Endothelial cell of umbilical vein (primary cell): Measurements from ENCODE around the gene PLAGL1. TPM values are rescaled to one million over a fixed set of nuclear protein-coding genes. Genes with fewer than 3 reads are reported as not detected.

Experiments used
- BruUV-seq: library from RNA; stranded (reverse); fragments of 400-500 nt; replicated peaks from 2 replicates; lab custom pipeline; 2021; lab: Mats Ljungman, UMichigan
- CTCF ChIA-PET: fragments of 300-600, 350-600 bp; sonication (Branson Sonifier 250); formaldehyde crosslinking; loops from one replicate; lab custom pipeline; 2021; ENCODE audit warnings: antibody characterized with exemption, inconsistent platforms; lab: Charles Lee
- POLR2A ChIA-PET: fragments of 300-600, 350-600 bp; sonication (Branson Sonifier 250); formaldehyde crosslinking; loops from one replicate; lab custom pipeline; 2021; ENCODE audit warnings: antibody characterized with exemption, inconsistent platforms; lab: Charles Lee
- DNase-seq: peaks from one replicate; pipeline ENCODE4 v3.0.0-alpha.2; 2011; ENCODE audit warnings: low read depth, low spot score
- FAIRE-seq: peaks from 2 replicates; lab custom pipeline; 2011; peaks lifted over from hg19 to GRCh38; lab: Jason Lieb, UNC
- H2AFZ ChIP-seq: 2 replicates; pipeline ENCODE4 v1.6.0; 2012; ENCODE audit warnings: low read depth, low read length, control low read depth, inconsistent platforms
- H3K27ac ChIP-seq: 2 replicates; pipeline ENCODE4 v1.5.1; 2011; ENCODE audit warnings: low read depth, mild to moderate bottlenecking, control low read depth, low read length, moderate library complexity; ENCODE audit not compliant: insufficient read depth
- H3K27me3 ChIP-seq, 2 experiments: 2 replicates each; pipeline versions ENCODE4 v1.6.0 to v1.6.1; 2011; ENCODE audit warnings: low read length in 2 of 2, mixed read lengths in 1 of 2; ENCODE audit not compliant: control insufficient read depth in 2 of 2, insufficient read depth in 2 of 2
- H3K36me3 ChIP-seq, 2 experiments: 2 replicates in 1 of 2; 3 replicates in 1 of 2; pipeline ENCODE4 v1.5.1; 2011; ENCODE audit warnings: low read length in 2 of 2, mild to moderate bottlenecking in 1 of 2, moderate library complexity in 1 of 2; ENCODE audit not compliant: control insufficient read depth in 2 of 2, insufficient read depth in 2 of 2; ENCODE audit errors: extremely low read depth in 1 of 2
- H3K4me1 ChIP-seq: 3 replicates; pipeline ENCODE4 v1.5.1; 2011; ENCODE audit warnings: mild to moderate bottlenecking, low read length; ENCODE audit not compliant: control insufficient read depth, insufficient read depth; ENCODE audit errors: extremely low read depth
- H3K4me2 ChIP-seq: 2 replicates; pipeline ENCODE4 v1.6.1; 2011; ENCODE audit warnings: low read length, control low read depth, mixed read lengths; ENCODE audit not compliant: insufficient read depth
- H3K4me3 ChIP-seq, 3 experiments: fragments of 200-600 bp in 1 of 3; sonication (generic), shearing (Covaris generic) in 1 of 3; replicated peaks in 1 of 3; 2 replicates each; pipeline ENCODE4 v1.5.1; 2011 to 2016; ENCODE audit warnings: control low read depth in 3 of 3, low read length in 3 of 3, mild to moderate bottlenecking in 2 of 3, inconsistent platforms in 1 of 3, low read depth in 1 of 3, moderate library complexity in 1 of 3; ENCODE audit not compliant: insufficient read depth in 1 of 3
- H3K79me2 ChIP-seq: 2 replicates; pipeline ENCODE4 v1.6.0; 2012; ENCODE audit warnings: low read length, inconsistent platforms; ENCODE audit not compliant: control insufficient read depth, insufficient read depth
- H3K9ac ChIP-seq: replicated peaks from 2 replicates; pipeline ENCODE3; 2011; ENCODE audit warnings: low read length, control low read depth; ENCODE audit not compliant: insufficient read depth; ENCODE audit errors: extremely low read depth
- H3K9me1 ChIP-seq: replicated peaks from 3 replicates; pipeline ENCODE4 v1.6.0; 2011; ENCODE audit warnings: mild to moderate bottlenecking, low read length; ENCODE audit not compliant: control insufficient read depth, insufficient read depth; ENCODE audit errors: extremely low read depth
- H3K9me3 ChIP-seq: replicated peaks from 2 replicates; pipeline ENCODE4 v1.5.1; 2012; ENCODE audit warnings: low read length, inconsistent platforms; ENCODE audit not compliant: control insufficient read depth, insufficient read depth
- H4K20me1 ChIP-seq: replicated peaks from 2 replicates; pipeline ENCODE3; 2011; ENCODE audit warnings: mild to moderate bottlenecking, low read length; ENCODE audit not compliant: control insufficient read depth, insufficient read depth; ENCODE audit errors: extremely low read depth
- EZH2 ChIP-seq: IDR thresholded peaks from 2 replicates; pipeline ENCODE4 v1.6.1; 2012; ENCODE audit warnings: borderline replicate concordance, low read depth, mild to moderate bottlenecking, moderate library complexity, low read length, inconsistent platforms; ENCODE audit not compliant: severe bottlenecking
- FOS ChIP-seq: IDR thresholded peaks from 2 replicates; pipeline ENCODE4 v1.6.1; 2011; ENCODE audit warnings: mild to moderate bottlenecking, low read length, moderate library complexity, borderline replicate concordance; ENCODE audit not compliant: insufficient read depth
- GATA2 ChIP-seq: IDR thresholded peaks from 2 replicates; pipeline ENCODE4 v1.7.0; 2011; ENCODE audit warnings: low read depth, mild to moderate bottlenecking, moderate library complexity, mixed read lengths, low read length; ENCODE audit not compliant: insufficient read length, insufficient read depth
- JUN ChIP-seq: IDR thresholded peaks from 2 replicates; pipeline ENCODE4 v1.6.1; 2011; ENCODE audit warnings: borderline replicate concordance, low read depth; ENCODE audit not compliant: insufficient read length, insufficient read depth
- POLR2A ChIP-seq: IDR thresholded peaks from 2 replicates; pipeline ENCODE4 v1.6.1; 2012; ENCODE audit warnings: low read depth, mild to moderate bottlenecking, control low read depth, low read length
- POLR2AphosphoS5 ChIP-seq: IDR thresholded peaks from 2 replicates; pipeline ENCODE4 v1.6.1; 2012; ENCODE audit warnings: low read depth, mild to moderate bottlenecking, control low read depth, low read length, moderate library complexity; ENCODE audit not compliant: insufficient read depth
- dilution Hi-C: fragments of 300-500 bp; cut with MboI; formaldehyde crosslinking; loops from one replicate; pipeline ENCODE4 v1.15.0; 2019; ENCODE audit warnings: low sequenced_read_pairs; ENCODE audit not compliant: extremely low pct_ligation_motif_present
- intact Hi-C: fragments of 100-400 bp; cut with micrococcal nuclease; formaldehyde crosslinking; loops from one replicate; pipeline ENCODE4 v1.10.0; 2022
- polyA plus RNA-seq, 4 experiments: library from polyadenylated mRNA; depleted of rRNA in 3 of 4; stranded (reverse) in 3 of 4; unstranded in 1 of 4; fragments of >200 nt; gene quantifications; 2 replicates each; pipeline versions ENCODE4 v1.2.1 to v1.2.3, GENCODE V29; 2011 to 2012; ENCODE audit warnings: missing spikeins in 1 of 4
- total RNA-seq: library from RNA; stranded (reverse); gene quantifications from 2 replicates; pipeline ENCODE4 v1.2.3, GENCODE V29; 2021
- TF ChIP-seq, protein P1 (sequence below): IDR thresholded peaks from 2 replicates; pipeline ENCODE4 v1.6.1; 2011; ENCODE audit not compliant: insufficient read depth, insufficient read length

The PLAGL1 gene
- total and polyA plus RNA-seq, 2 donors (not counting 3 experiments of a cell fraction or from before 2014, with no cell fraction given) = 20.9 to 40.4 TPM

DNA sequence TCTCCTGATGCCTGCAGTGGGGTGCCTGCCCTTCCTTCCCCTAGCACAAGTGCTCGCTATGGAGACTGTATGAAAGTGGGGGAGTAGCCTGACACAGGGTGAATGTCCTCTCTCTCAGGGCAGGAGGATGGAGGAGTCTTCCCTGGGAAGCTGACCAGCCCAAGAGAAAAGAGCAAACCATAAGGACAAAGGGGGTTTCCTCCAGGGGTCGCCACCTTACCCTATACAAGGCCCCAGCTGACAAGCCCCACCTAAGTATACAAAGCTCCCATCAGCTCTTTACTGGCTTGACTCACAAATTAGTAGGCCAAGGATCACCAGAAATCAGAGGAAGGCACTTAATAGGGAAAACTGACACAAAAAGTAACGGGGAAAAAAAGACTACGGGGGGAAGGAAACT, 54.1 kb downstream of the PLAGL1 start:
- BruUV-seq = no TSS peak
- intact Hi-C loops (no loop called here), dilution Hi-C loops (no loop called here)
- no peak for DNase-seq
- Histone ChIP-seq H3K4me1 (no peaks in the 10 kb centered on the region), H3K9me1 (no peaks in the 10 kb centered on the region), H3K79me2 (no peaks in the 10 kb centered on the region), H3K9ac (no peak overlapping the region), H4K20me1 (no peaks in the 10 kb centered on the region), H3K36me3 (no peaks in the 10 kb centered on the region), H3K9me3 (no peaks in the 10 kb centered on the region), H3K27me3 (peaks cover 0 to 7% of the 10 kb centered on the region in 2 experiments), H2AFZ (no peak overlapping the region), H3K27ac (no peak overlapping the region), H3K4me2 (no peak overlapping the region), H3K4me3 (no peak overlapping the region)
- POLR2A ChIA-PET = no interaction called here
- no peak for TF ChIP-seq FOS
- no peak for TF ChIP-seq POLR2AphosphoS5
- CTCF ChIA-PET = interaction anchor here (1.1 to 1.4 kb wide), 2 partner anchors 9 to 13 kb away, joined by 3 to 4 read pairs; no protein-coding TSS in a partner anchor
- no peak for FAIRE-seq

DNA sequence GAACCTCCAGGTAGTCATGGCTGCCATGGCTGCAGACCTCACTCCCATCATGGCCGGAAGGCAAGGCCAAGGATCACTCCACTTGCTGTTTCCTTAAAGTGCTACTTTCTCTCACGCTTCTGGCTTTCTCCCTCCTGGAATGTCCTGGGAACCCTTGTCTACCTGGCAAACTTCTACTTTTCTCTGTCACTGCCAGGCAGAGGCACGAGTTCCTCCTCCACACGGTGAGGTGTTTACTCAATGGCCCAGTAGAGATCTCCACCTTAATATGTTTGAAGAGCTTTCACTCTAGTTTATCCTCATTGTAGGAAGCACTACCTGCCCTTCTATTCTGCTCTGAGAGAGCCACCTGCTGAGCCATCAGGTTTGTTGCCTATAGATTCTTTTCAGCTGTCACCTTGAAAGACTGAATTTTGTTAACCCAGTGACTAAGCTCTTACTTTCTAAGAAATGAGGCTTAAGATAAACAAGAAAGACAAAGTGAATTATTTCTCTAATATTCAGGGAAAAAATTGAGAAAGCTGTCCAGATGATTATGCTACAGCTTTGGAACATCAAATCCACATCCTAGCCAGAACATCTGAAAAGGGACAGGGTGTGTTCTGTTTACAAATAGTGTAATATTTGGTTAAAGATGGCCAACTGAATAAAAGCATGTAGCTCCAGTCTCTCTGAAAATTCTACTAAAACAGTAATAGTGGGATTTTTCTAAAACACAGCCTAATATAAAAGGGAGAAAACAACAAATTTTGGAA, 54.9 kb downstream of the PLAGL1 start:
- CTCF ChIA-PET = interaction anchor here (0.6 to 1.4 kb wide), 3 partner anchors 10 to 30 kb away, joined by 3 to 4 read pairs (median 3); no protein-coding TSS in a partner anchor
- BruUV-seq = no TSS peak
- POLR2A ChIA-PET = interaction anchor here (0.6 kb wide), 1 partner anchor 129 kb away, joined by 4 read pairs; no protein-coding TSS in a partner anchor
- dilution Hi-C loops = no loop called here
- peaks cover 0 to 7% of the 10 kb centered on the region in 2 experiments for H3K27me3 ChIP-seq
- H4K20me1 ChIP-seq = no peaks in the 10 kb centered on the region
- no peak overlapping the region for H3K4me3 ChIP-seq
- DNase-seq = no peak
- H3K27ac ChIP-seq = no peak overlapping the region
- H2AFZ ChIP-seq = no peak overlapping the region
- no peaks in the 10 kb centered on the region for H3K9me3 ChIP-seq
- TF ChIP-seq EZH2 (no peak), FOS (no peak), GATA2 (no peak), POLR2AphosphoS5 (no peak), POLR2A (no peak), JUN (no peak)
- TF ChIP-seq, protein P1, sequence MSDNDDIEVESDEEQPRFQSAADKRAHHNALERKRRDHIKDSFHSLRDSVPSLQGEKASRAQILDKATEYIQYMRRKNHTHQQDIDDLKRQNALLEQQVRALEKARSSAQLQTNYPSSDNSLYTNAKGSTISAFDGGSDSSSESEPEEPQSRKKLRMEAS = no peak
- H3K9ac ChIP-seq = no peak overlapping the region
- H3K4me1 ChIP-seq = no peaks in the 10 kb centered on the region
- no peaks in the 10 kb centered on the region for H3K36me3 ChIP-seq
- intact Hi-C loops = no loop called here
- FAIRE-seq = no peak
- H3K4me2 ChIP-seq = no peak overlapping the region
- H3K79me2 ChIP-seq = no peaks in the 10 kb centered on the region
- H3K9me1 ChIP-seq = no peaks in the 10 kb centered on the region
